K562 (cell line): ENCODE data around the gene HRCT1.

Source experiments
- BRCA1 ChIP-seq, 2 experiments: fragments of 450-650 bp in 1 of 2; sonication (generic) in 1 of 2; formaldehyde crosslinking in 1 of 2; IDR thresholded peaks; 2 replicates each; pipeline versions ENCODE4 v1.5.0 to v1.6.1; 2017 to 2020; ENCODE audit warnings: mild to moderate bottlenecking in 1 of 2, missing genetic modification reagents in 1 of 2
- CHD1 ChIP-seq: fragments of 200-600 bp; sonication (generic); IDR thresholded peaks from one replicate; pipeline ENCODE4 v1.6.1; 2012; ENCODE audit warnings: mild to moderate bottlenecking, moderate library complexity, low read length, inconsistent platforms
- CTCF ChIP-seq, 3 experiments: IDR thresholded peaks in 2 of 3; conservative IDR thresholded peaks in 1 of 3; 2 replicates each; pipeline ENCODE4 v1.5.1; 2011 to 2012; ENCODE audit warnings: low read length in 3 of 3, mild to moderate bottlenecking in 3 of 3, control low read depth in 2 of 3, improper control_type of control experiment in 1 of 3, inconsistent platforms in 1 of 3, low read depth in 1 of 3, mixed read lengths in 1 of 3, moderate library complexity in 1 of 3; ENCODE audit not compliant: insufficient read depth in 2 of 3
- E2F1 ChIP-seq: sonication (generic); formaldehyde crosslinking; IDR thresholded peaks from 2 replicates; pipeline ENCODE4 v1.8.1; 2023; ENCODE audit warnings: mild to moderate bottlenecking, missing genetic modification reagents, moderate library complexity
- EGR1 ChIP-seq: fragments of 450-650 bp; conservative IDR thresholded peaks from 2 replicates; pipeline ENCODE4 v1.6.1; 2017; ENCODE audit warnings: mild to moderate bottlenecking
- JUNB ChIP-seq: fragments of 450-650 bp; formaldehyde crosslinking; conservative IDR thresholded peaks from 2 replicates; pipeline ENCODE4 v1.4.0; 2020; ENCODE audit warnings: mild to moderate bottlenecking
- POLR2A ChIP-seq: fragments of 450-650 bp; conservative IDR thresholded peaks from 2 replicates; pipeline ENCODE4 v1.6.1; 2016
- REST ChIP-seq, 2 experiments: fragments of 450-650 bp; formaldehyde crosslinking in 1 of 2; IDR thresholded peaks; 2 replicates each; pipeline versions ENCODE4 v1.4.0 to v1.6.1; 2014 to 2020; ENCODE audit warnings: mild to moderate bottlenecking in 2 of 2, borderline replicate concordance in 1 of 2, low read depth in 1 of 2
- SMARCC2 ChIP-seq: fragments of 450-650 bp; IDR thresholded peaks from 2 replicates; pipeline ENCODE4 v1.6.1; 2017; ENCODE audit warnings: antibody characterized with exemption, moderate library complexity, mild to moderate bottlenecking, low read depth
- SP2 ChIP-seq: IDR thresholded peaks from 2 replicates; pipeline ENCODE4 v1.6.1; 2011; ENCODE audit warnings: mild to moderate bottlenecking, low read depth, low read length, moderate library complexity; ENCODE audit not compliant: poor library complexity, severe bottlenecking; ENCODE audit errors: extremely low read depth
- TBP ChIP-seq: optimal IDR thresholded peaks from 2 replicates; pipeline ENCODE3; 2011; ENCODE audit warnings: low read depth, low read length, improper control_type of control experiment
- XRCC5 ChIP-seq: fragments of 200-400 bp; formaldehyde crosslinking; IDR thresholded peaks from 2 replicates; pipeline ENCODE4 v1.6.1; 2017; ENCODE audit warnings: low read depth, mild to moderate bottlenecking, low read length
- ZNF41 ChIP-seq: fragments of 250-450 bp; sonication (Bioruptor Pico); conservative IDR thresholded peaks from 2 replicates; pipeline ENCODE4 v1.4.0; 2020; ENCODE audit warnings: mild to moderate bottlenecking

GRCh38 chr9:35903049-35903448 lies 3.0 kb upstream of the HRCT1 start:
- TF ChIP-seq POLR2A: no peak
- TF ChIP-seq CTCF (IDR thresholded peaks at IDR 0.05 in 2 of 3, conservative IDR thresholded peaks at IDR 0.05 in 1 of 3; ENCODE audit: insufficient read depth in 2 of 3, low read depth in 1 of 3, low read length in 3 of 3): peak; percentile 56 to 76 (median 62); a peak in 5 of 6 replicates
- TF ChIP-seq CHD1: no peak
- TF ChIP-seq REST (IDR thresholded peaks at IDR 0.05; ENCODE audit: borderline replicate concordance): peak; percentile 76; the same call in 1 of the 2 replicates
- TF ChIP-seq REST (CRISPR knock-in tag; IDR thresholded peaks at IDR 0.05; ENCODE audit: low read depth): no peak
- TF ChIP-seq E2F1 (CRISPR knock-in tag): no peak
- no peak for TF ChIP-seq SP2
- no peak for TF ChIP-seq XRCC5
- no peak for TF ChIP-seq JUNB
- no peak for TF ChIP-seq ZNF41 (CRISPR knock-in tag)
- TF ChIP-seq EGR1: no peak
- no peak for TF ChIP-seq BRCA1 (IDR thresholded peaks at IDR 0.05)
- no peak for TF ChIP-seq BRCA1 (CRISPR knock-in tag; IDR thresholded peaks at IDR 0.05)
- no peak for TF ChIP-seq SMARCC2
- TF ChIP-seq TBP: no peak
